Adrenal gland (tissue), 12 donors: ENCODE measurements around the gene TNRC6B. TPM values are rescaled to one million over a fixed set of nuclear protein-coding genes. Genes with fewer than 3 reads are reported as not detected.

Experiments
- DNase-seq, 7 donors: peaks; one replicate each; pipeline ENCODE4 v3.0.0-alpha.2; 2019 to 2020
- H3K27ac ChIP-seq, 5 donors: fragments of 200-600 bp; sonication (generic) in 4 of 5; 1 replicate in 3 of 5; 2 replicates in 2 of 5; pipeline versions ENCODE4 v1.5.1 to v1.8.0; 2016 to 2020; ENCODE audit warnings: mild to moderate bottlenecking in 1 of 5
- H3K27me3 ChIP-seq: fragments of 200-600 bp; 2 replicates; pipeline ENCODE4 v1.8.0; 2021
- H3K36me3 ChIP-seq, 2 donors: fragments of 200-600 bp; replicated peaks in 1 of 2; 1 replicate in 1 of 2; 2 replicates in 1 of 2; pipeline versions ENCODE4 v1.5.1 to v1.8.0; 2018 to 2022
- H3K4me1 ChIP-seq, 2 donors: fragments of 200-600 bp; replicated peaks in 1 of 2; 1 replicate in 1 of 2; 2 replicates in 1 of 2; pipeline versions ENCODE4 v1.5.1 to v1.8.0; 2018 to 2021
- H3K4me3 ChIP-seq, 4 donors: fragments of 200-600 bp; sonication (generic) in 3 of 4; one replicate each; pipeline ENCODE4 v1.5.1; 2016 to 2018
- H3K9me3 ChIP-seq, 3 donors: fragments of 200-600 bp; sonication (generic) in 1 of 3; replicated peaks in 1 of 3; 1 replicate in 2 of 3; 2 replicates in 1 of 3; pipeline versions ENCODE4 v1.5.1 to v1.8.0; 2016 to 2021
- POLR2A ChIP-seq, 2 donors: fragments of 450-650 bp; IDR thresholded peaks; one replicate each; pipeline ENCODE4 v1.6.1; 2017; ENCODE audit warnings: antibody characterized with exemption in 2 of 2, mild to moderate bottlenecking in 2 of 2, moderate library complexity in 1 of 2
- WGBS, 4 donors: extraction: QIAGEN DNeasy Blood & Tissue Kit in 2 of 4; methylation state at CpG; one replicate each; pipeline versions ENCODE4 v1.1.5 to v1.1.7; 2013 to 2017; 5-methylcytosine and 5-hydroxymethylcytosine counted together
- intact Hi-C, 2 donors: fragments of 100-400 bp; cut with DNase I; formaldehyde crosslinking; loops; one replicate each; pipeline versions ENCODE4 v1.14.1 to v1.15.0; 2022 to 2023
- polyA plus RNA-seq, 3 donors: library from polyadenylated mRNA; stranded (reverse); fragments of 200-250 nt in 2 of 3; fragments of 350-450 nt in 1 of 3; fragmentation: Illumina TruSeq in 1 of 3; extraction: RNeasy Lipid Tissue Mini Kit (QIAGEN cat#74804) in 1 of 3; gene quantifications; one replicate each; pipeline ENCODE4 v1.2.3, GENCODE V29; 2013 to 2014
- total RNA-seq, 9 donors: library from RNA; depleted of rRNA in 4 of 9; stranded (reverse); fragments of >200 nt in 4 of 9; fragments of 120-200 nt in 1 of 9; fragmentation: NEBNext Ultra II Directional in 1 of 9; extraction: Animal tissue kit (Norgen Biotek cat#: 25700) in 1 of 9; gene quantifications; one replicate each; pipeline versions ENCODE4 v1.1.0 to v1.2.4, GENCODE V29; 2013 to 2023
- TF ChIP-seq, protein P1 (sequence below), 6 experiments: fragments of 450-650 bp in 4 of 6; fragments of 200-600 bp in 2 of 6; sonication (generic) in 1 of 6; IDR thresholded peaks; 1 replicate in 5 of 6; 2 replicates in 1 of 6; pipeline versions ENCODE4 v1.5.1 to v1.8.0; 2016 to 2021; ENCODE audit warnings: antibody characterized with exemption in 6 of 6, mild to moderate bottlenecking in 2 of 6, moderate library complexity in 1 of 6
- donor health status: healthy with polysubstance abuse.
- donor health status: Bipolar disorder and iron deficiency.
- donor health status: DM: yes; HTN: yes; CAD: no.
- donor health status: DM: no; HTN: no; CAD: no.
- donor health status: DM: no; HTN: no; CAD: no.
- donor health status: DM: yes; HTN: yes; CAD: no.

TNRC6B gene
- total and polyA plus RNA-seq, 12 donors = 2.8 to 57.6 (median 32.8) TPM

DNA sequence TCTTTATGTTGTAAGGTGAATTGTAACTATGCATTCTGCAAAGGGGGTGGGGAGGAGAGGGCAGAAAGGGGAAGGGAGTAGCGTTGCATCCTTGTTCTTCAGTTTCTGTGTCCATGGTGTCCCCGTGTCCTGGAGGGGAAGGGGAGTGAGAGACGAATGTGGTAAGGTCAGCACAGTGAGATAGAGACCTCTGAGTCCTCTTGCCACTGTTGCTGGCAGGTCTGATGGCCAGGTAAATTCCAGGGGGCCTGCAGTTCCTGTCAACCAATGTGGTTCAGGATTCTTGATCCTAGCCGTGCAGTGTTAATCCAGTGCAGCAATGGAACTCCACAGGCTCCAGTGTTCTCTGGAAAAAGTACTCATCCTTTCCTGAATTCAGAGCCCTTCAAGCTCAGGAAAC is 154.0 kb downstream of the TNRC6B start:
- TF ChIP-seq, protein P1, sequence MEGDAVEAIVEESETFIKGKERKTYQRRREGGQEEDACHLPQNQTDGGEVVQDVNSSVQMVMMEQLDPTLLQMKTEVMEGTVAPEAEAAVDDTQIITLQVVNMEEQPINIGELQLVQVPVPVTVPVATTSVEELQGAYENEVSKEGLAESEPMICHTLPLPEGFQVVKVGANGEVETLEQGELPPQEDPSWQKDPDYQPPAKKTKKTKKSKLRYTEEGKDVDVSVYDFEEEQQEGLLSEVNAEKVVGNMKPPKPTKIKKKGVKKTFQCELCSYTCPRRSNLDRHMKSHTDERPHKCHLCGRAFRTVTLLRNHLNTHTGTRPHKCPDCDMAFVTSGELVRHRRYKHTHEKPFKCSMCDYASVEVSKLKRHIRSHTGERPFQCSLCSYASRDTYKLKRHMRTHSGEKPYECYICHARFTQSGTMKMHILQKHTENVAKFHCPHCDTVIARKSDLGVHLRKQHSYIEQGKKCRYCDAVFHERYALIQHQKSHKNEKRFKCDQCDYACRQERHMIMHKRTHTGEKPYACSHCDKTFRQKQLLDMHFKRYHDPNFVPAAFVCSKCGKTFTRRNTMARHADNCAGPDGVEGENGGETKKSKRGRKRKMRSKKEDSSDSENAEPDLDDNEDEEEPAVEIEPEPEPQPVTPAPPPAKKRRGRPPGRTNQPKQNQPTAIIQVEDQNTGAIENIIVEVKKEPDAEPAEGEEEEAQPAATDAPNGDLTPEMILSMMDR (IDR thresholded peaks at IDR 0.05) = no peak
- no peak for TF ChIP-seq POLR2A (IDR thresholded peaks at IDR 0.05)
- Histone ChIP-seq H3K27ac (no peak overlapping the region), H3K4me3 (no peak overlapping the region), H3K4me1 (no peaks in the 10 kb centered on the region), H3K36me3 (peaks cover 0 to 9% of the 10 kb centered on the region in 2 donors), H3K27me3 (no peaks in the 10 kb centered on the region), H3K9me3 (no peaks in the 10 kb centered on the region)
- DNase-seq = peak in 1 of 7 donors; percentile 10
- intact Hi-C loops = loop anchor here in 1 of 2 donors (10.0 kb wide), 1 partner anchor 277 kb away; no protein-coding TSS in a partner anchor
- 80 to 90% (median 84%) methylated on average over 4 of the region's 4 CpGs for WGBS, 4 donors

DNA sequence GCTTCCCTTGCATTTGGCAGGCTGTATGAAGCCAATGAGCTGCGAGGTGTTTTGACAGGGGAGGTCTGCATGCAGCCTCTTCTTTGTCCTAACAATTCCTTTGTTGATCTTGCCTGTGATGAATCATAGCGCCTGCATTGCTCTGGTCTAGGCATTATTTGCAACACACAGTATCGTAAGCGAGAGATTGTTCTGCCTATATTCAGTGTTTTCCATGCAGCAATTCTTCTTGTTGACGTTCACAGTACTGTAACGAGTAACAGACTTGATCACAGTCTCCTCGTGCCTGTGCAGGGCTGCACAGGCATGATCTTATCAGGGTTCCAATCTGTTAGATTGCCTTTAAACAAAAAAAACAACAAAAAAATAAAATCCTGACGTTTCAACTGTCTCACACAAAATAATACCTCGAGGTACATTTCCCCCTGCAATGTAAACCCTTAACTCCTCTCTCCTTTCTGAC is 154.6 kb downstream of the TNRC6B start:
- 71 to 80% (median 78%) methylated on average over 9 of the region's 9 CpGs for WGBS, 4 donors
- no peak overlapping the region for H3K4me3 ChIP-seq
- no peaks in the 10 kb centered on the region for H3K4me1 ChIP-seq
- H3K27ac ChIP-seq = no peak overlapping the region
- H3K9me3 ChIP-seq = no peaks in the 10 kb centered on the region
- H3K27me3 ChIP-seq = no peaks in the 10 kb centered on the region
- peak in 1 of 7 donors; percentile 24 for DNase-seq
- H3K36me3 ChIP-seq = peaks cover 0 to 9% of the 10 kb centered on the region in 2 donors
- TF ChIP-seq, protein P1 (IDR thresholded peaks at IDR 0.05) = no peak
- TF ChIP-seq POLR2A (IDR thresholded peaks at IDR 0.05) = no peak
- intact Hi-C loops = loop anchor here in 1 of 2 donors (10.0 kb wide), 1 partner anchor 278 kb away; no protein-coding TSS in a partner anchor

DNA sequence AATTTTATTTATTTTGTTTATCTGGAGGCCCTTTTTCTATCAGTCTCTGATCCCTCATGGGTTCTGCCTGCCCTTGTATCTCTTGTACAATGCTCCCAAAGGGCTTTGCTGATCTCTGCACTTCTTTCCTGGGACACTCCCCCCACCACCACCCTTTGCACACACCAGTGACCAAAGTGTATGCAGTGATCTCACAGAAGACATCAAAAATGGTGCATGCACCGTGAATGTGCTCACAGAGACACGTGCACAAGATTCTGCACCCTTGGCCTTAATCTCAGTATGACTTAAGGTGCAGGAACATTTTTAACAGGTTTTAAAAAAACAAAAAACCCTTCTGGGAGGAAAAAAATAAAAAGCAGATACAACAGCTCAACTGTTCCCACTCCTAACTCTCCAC is 156.3 kb downstream of the TNRC6B start:
- WGBS, 4 donors = 83 to 94% (median 90%) methylated on average over 2 of the region's 2 CpGs
- no peak for TF ChIP-seq POLR2A (IDR thresholded peaks at IDR 0.05)
- TF ChIP-seq, protein P1 (IDR thresholded peaks at IDR 0.05) = no peak
- no peak overlapping the region for H3K27ac ChIP-seq
- H3K4me1 ChIP-seq = no peaks in the 10 kb centered on the region
- no peaks in the 10 kb centered on the region for H3K27me3 ChIP-seq
- no peak overlapping the region for H3K4me3 ChIP-seq
- DNase-seq = no peak
- H3K9me3 ChIP-seq = no peaks in the 10 kb centered on the region
- H3K36me3 ChIP-seq = peaks cover 0 to 3% of the 10 kb centered on the region in 2 donors
- intact Hi-C loops = loop anchor here in 1 of 2 donors (10.0 kb wide), 1 partner anchor 279 kb away; no protein-coding TSS in a partner anchor

DNA sequence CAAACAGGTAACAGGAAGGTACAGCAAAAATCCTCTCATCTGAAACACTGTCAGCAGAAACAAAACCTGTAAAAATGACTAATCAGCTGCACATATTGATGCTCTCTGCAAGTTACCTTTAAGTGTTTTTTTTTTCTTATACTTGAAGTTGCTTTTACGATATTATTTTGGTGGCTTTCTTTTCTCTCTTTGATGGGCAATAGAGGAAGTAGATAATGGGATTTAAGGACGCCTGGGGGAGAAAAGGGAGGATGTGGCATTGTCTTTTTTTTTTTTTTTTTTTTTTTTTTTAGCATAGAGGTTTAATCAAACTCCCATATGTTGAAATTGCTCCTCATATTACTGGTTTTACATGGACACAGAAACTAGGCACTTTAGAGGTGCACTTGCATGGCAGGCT is 157.2 kb downstream of the TNRC6B start:
- Histone ChIP-seq H3K36me3 (peaks cover 0 to 3% of the 10 kb centered on the region in 2 donors), H3K4me3 (no peak overlapping the region), H3K27me3 (no peaks in the 10 kb centered on the region), H3K27ac (no peak overlapping the region), H3K4me1 (no peaks in the 10 kb centered on the region), H3K9me3 (no peaks in the 10 kb centered on the region)
- no peak for DNase-seq
- intact Hi-C loops = loop anchor here in 1 of 2 donors (10.0 kb wide), 1 partner anchor 280 kb away; no protein-coding TSS in a partner anchor
- WGBS, 4 donors = 51 to 64% (median 57%) methylated on average over 2 of the region's 2 CpGs
- TF ChIP-seq, protein P1 (IDR thresholded peaks at IDR 0.05) = no peak
- TF ChIP-seq POLR2A (IDR thresholded peaks at IDR 0.05) = no peak
